Nasal cavity respiratory epithelium epithelial cell of viscerocranial mucosa (primary cell): ENCODE data around the gene WNT3. TPM values are rescaled to one million over a fixed set of nuclear protein-coding genes. Genes with fewer than 3 reads are reported as not detected.

Experiments used
- total RNA-seq: library from RNA; depleted of rRNA; stranded (reverse); fragments of >200 nt; gene quantifications from 2 replicates; pipeline ENCODE4 v1.2.3, GENCODE V29; 2014

WNT3 gene, protein sequence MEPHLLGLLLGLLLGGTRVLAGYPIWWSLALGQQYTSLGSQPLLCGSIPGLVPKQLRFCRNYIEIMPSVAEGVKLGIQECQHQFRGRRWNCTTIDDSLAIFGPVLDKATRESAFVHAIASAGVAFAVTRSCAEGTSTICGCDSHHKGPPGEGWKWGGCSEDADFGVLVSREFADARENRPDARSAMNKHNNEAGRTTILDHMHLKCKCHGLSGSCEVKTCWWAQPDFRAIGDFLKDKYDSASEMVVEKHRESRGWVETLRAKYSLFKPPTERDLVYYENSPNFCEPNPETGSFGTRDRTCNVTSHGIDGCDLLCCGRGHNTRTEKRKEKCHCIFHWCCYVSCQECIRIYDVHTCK
- total RNA-seq, result 1.0 and 1.1 TPM in 2 replicates

DNA sequence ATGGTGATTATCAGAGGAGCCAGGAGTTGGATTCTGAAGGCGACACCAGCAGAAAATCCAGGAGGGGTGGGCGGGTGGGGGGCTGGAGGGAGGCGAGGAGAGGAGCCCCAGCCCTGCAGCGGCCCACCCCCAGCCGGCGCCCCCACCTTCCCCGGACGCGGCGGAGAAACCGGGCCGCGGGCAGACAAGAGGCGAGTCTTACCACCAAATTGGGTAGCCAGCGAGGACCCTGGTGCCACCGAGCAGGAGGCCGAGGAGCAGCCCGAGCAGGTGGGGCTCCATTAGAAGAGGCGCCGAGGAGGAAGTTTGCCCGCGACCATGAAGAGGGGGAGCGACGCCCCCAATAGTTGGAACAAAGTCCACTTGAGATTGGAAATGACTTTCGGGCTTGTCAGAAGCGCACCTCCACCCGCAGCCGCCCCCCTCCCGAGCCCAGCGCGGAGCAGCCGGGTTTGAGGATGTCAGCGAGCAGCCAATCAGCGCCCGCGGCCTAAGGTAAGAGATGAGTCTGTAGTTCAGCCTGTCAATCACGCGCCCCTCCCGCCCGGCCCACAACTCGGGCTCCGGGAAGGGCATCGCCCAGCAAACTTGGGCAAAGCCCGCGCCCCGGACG lies at the start of gene WNT3:
Gene WNT3, minus strand, starts transcription at position 377 of the 613 bp plus-strand sequence. Its CDS starts 95 bp downstream, at position 282.

DNA sequence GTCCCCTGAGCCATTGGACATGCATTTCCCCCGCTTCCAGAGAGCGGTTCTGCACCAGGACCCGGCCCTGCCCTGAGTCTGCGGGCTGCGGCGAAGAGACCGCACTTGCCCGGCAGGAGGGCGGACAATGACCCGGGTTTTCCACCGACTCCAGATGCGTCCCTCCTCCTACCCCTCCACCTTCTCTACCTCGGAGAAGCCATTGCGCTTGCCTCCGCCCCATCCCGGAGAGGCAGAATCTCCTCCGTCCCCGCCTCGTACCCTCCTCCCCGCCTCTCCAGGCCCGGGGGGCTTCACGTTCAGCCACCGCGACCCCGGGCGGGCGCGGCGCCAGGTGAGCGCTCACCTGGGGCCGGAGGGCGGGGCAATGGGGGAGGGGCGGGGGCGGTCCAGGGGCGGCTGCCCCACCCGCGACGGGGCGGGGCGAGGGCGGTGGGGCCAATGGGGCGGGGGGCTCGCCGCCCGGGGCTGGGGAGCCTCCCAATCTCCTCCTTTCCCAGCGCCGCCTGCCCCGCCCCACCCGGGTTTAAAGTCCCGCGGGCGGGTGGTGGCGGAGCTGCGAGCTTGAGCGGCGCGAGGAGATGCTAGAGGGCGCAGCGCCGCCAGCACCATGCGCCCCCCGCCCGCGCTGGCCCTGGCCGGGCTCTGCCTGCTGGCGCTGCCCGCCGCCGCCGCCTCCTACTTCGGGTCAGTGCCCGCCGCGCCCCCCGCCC lies 32.7 kb upstream of the WNT3 start, which contains the start of gene WNT9B:
Gene WNT9B, plus strand, starts transcription at position 555 of the 713 bp plus-strand sequence. Its CDS starts 56 bp downstream, at position 611.

Other genes with a start within 250 kb of the WNT3 start
- gene ARL17A, start 239.0 kb downstream of the WNT3 start, total RNA-seq, result 1.4 and 6.0 TPM in 2 replicates
- gene NSF, start 228.0 kb downstream of the WNT3 start, total RNA-seq, result 33.8 and 34.6 TPM in 2 replicates
- gene WNT9B, start 32.9 kb upstream of the WNT3 start, total RNA-seq, result not detected in 2 replicates
- 48.6 and 49.9 TPM in 2 replicates for gene GOSR2, start 104.5 kb upstream of the WNT3 start, total RNA-seq
- gene RPRML, start 160.6 kb upstream of the WNT3 start, total RNA-seq, result not detected in 2 replicates